Stimulated activated CD8-positive, alpha-beta memory T cell treated with anti-CD3 and anti-CD28 coated beads, Interleukin-15, amount 100 ng/mL, for 48 hours (primary cell): ENCODE results near the gene BAX.

Experiments
- DNase-seq, 2 donors: peaks; one replicate each; pipeline ENCODE4 v3.0.0-alpha.2; 2020; ENCODE audit warnings: low read depth in 2 of 2

The BAX gene

GRCh38 chr19:48962029-48962848 is 7.6 kb downstream of the BAX start:
- DNase-seq = peak in 1 of 2 donors; percentile 48

- no peak for DNase-seq
Measured at GRCh38 chr19:48962849-48963165, 8.1 kb downstream of the BAX start.

GRCh38 chr19:48963371-48964204 is 8.9 kb downstream of the BAX start:
- peak; percentile 76 to 77 for DNase-seq

- DNase-seq = no peak
Measured at GRCh38 chr19:48964205-48965039, 9.7 kb downstream of the BAX start.

GRCh38 chr19:48965040-48965805 is 10.5 kb downstream of the BAX start, which contains the start of gene FTL:
TSS of gene FTL (plus strand) at chr19:48965309. CDS start at chr19:48965508, 199 bp downstream.
- DNase-seq = peak; percentile 92 to 93

- peak; percentile 79 to 81 for DNase-seq
Measured at GRCh38 chr19:48965806-48966540, 11.3 kb downstream of the BAX start.

- DNase-seq = no peak
Measured at GRCh38 chr19:48966541-48967345, 12.1 kb downstream of the BAX start.

- DNase-seq = no peak
Measured at GRCh38 chr19:48967346-48968178, 12.9 kb downstream of the BAX start.

GRCh38 chr19:48968179-48968661 is 13.5 kb downstream of the BAX start:
- DNase-seq = no peak

- DNase-seq = no peak
Measured at GRCh38 chr19:48968813-48969218, 14.1 kb downstream of the BAX start.

- DNase-seq = no peak
Measured at GRCh38 chr19:48969276-48970138, 14.8 kb downstream of the BAX start.

GRCh38 chr19:48970139-48970766 is 15.6 kb downstream of the BAX start:
- no peak for DNase-seq

- DNase-seq = peak; percentile 66 to 70
Measured at GRCh38 chr19:48970923-48971395, 16.3 kb downstream of the BAX start.

- DNase-seq = no peak
Measured at GRCh38 chr19:48975947-48976847, 21.5 kb downstream of the BAX start.

GRCh38 chr19:48977061-48977460 is 22.4 kb downstream of the BAX start:
- no peak for DNase-seq

- no peak for DNase-seq
Measured at GRCh38 chr19:48982280-48982679, 27.6 kb downstream of the BAX start.
